C4-2B (cell line): Measurements from ENCODE around the gene TMEM88.

ENCODE experiments used
- H3K27ac ChIP-seq: fragments of 450-650 bp; 2 replicates; pipeline ENCODE4 v1.5.1; 2017
- CTCF ChIP-seq: fragments of 450-650 bp; conservative IDR thresholded peaks from 2 replicates; pipeline ENCODE4 v1.5.1; 2017; ENCODE audit warnings: mild to moderate bottlenecking
- ZFX ChIP-seq: fragments of 450-650 bp; IDR thresholded peaks from 2 replicates; pipeline ENCODE4 v1.6.1; 2017

The TMEM88 gene

GRCh38 chr17:7834542-7834956 lies 20.3 kb upstream of the TMEM88 start:
- peak overlapping the region; percentile 100 for H3K27ac ChIP-seq
- TF ChIP-seq CTCF: no peak

GRCh38 chr17:7834957-7835813 lies 19.7 kb upstream of the TMEM88 start:
- H3K27ac ChIP-seq: peak overlapping the region; percentile 100
- TF ChIP-seq ZFX (no peak), CTCF (peak; percentile 88)

GRCh38 chr17:7835814-7836595 lies 18.9 kb upstream of the TMEM88 start:
- peak overlapping the region; percentile 100 for H3K27ac ChIP-seq
- TF ChIP-seq ZFX (peak; percentile 38; the same call in 1 of the 2 replicates), CTCF (no peak)

- H3K27ac ChIP-seq: peak overlapping the region; percentile 100
- no peak for TF ChIP-seq CTCF
- TF ChIP-seq ZFX: no peak
These were observed 18.1 kb upstream of the TMEM88 start for GRCh38 chr17:7836596-7837407.

- TF ChIP-seq CTCF: no peak
- TF ChIP-seq ZFX: no peak
- peak overlapping the region; percentile 100 for H3K27ac ChIP-seq
These were observed 17.3 kb upstream of the TMEM88 start for GRCh38 chr17:7837408-7838088.

- TF ChIP-seq CTCF: no peak
- no peak for TF ChIP-seq ZFX
- peak overlapping the region; percentile 100 for H3K27ac ChIP-seq
These were observed 16.5 kb upstream of the TMEM88 start for GRCh38 chr17:7838090-7839075.
